Measurements from ENCODE around the gene GANAB. TPM values are rescaled to one million over a fixed set of nuclear protein-coding genes. Genes with fewer than 3 reads are reported as not detected.
A peak's percentile ranks its signal among the peaks of the same experiment; 100 is the strongest.

Gene GANAB
- total and polyA plus RNA-seq, 2 of the 13 experiments (the other 11 are each of a cell fraction or from before 2014, with no cell fraction given), result 99.5 to 234 TPM

GRCh38 chr11:62671608-62672389 lies 25.4 kb upstream of the GANAB start, which contains the start of the genes LBHD1 and UQCC3:
TSS of gene LBHD1 (minus strand) at chr11:62672267. CDS start at chr11:62670031, 2,236 bp downstream.
TSS of gene UQCC3 (plus strand) at chr11:62671673. CDS start at chr11:62671746, 73 bp downstream.
- ChIA-PET CTCF (ENCODE audit: low intra/inter-chr PET ratio, low total read pairs) (no interaction called here), POLR2A (interaction anchor here (0.9 to 6.6 kb wide), 32 partner anchors 8 to 247 kb away, joined by 3 to 53 read pairs (median 6); partner anchors contain the start of genes AHNAK, B3GAT3, EEF1G and GANAB)
- H3K9me3 ChIP-seq (ENCODE audit: low read length), result no peaks in the 10 kb centered on the region
- H3K27me3 ChIP-seq (ENCODE audit: control insufficient read depth in 1 of 2, insufficient read depth in 2 of 2, low read length in 2 of 2), result no peaks in the 10 kb centered on the region; a peak in 1 of 5 replicates
- peaks cover 31% of the 10 kb centered on the region for H3K79me2 ChIP-seq (ENCODE audit: insufficient read depth, low read length)
- H2AFZ ChIP-seq (ENCODE audit: low read length), result peak within 1 kb of the TSS; percentile 80
- peak within 1 kb of the TSS; percentile 90 for H3K27ac ChIP-seq (ENCODE audit: extremely low read length, insufficient read depth, low read length)
- H3K4me2 ChIP-seq (ENCODE audit: low read depth, low read length), result peak within 1 kb of the TSS; percentile 76
- intact Hi-C loops (cut with micrococcal nuclease; ENCODE audit: unreplicated experiment) (no loop called here), in situ Hi-C loops (cut with HindIII; ENCODE audit: extremely low pct_ligation_motif_present, low pct_unique_long_range_greater_than_20kb) (no loop called here)
- H3K4me1 ChIP-seq (ENCODE audit: insufficient read depth, low read length), result peaks cover 59% of the 10 kb centered on the region
- H4K20me1 ChIP-seq (ENCODE audit: insufficient read depth, low read length), result no peaks in the 10 kb centered on the region; the same call in 1 of the 2 replicates
- TSS peak; percentile 49 for BruUV-seq (replicated peaks)
- FAIRE-seq (peak; percentile 66), DNase-seq (ENCODE audit: low spot score) (peak; percentile 79), ATAC-seq (peak; percentile 83)
- H3K36me3 ChIP-seq (replicated peaks in 1 of 2; ENCODE audit: control insufficient read depth in 1 of 2, insufficient read depth in 2 of 2, low read length in 2 of 2), result peaks cover 0 to 12% of the 10 kb centered on the region in 2 experiments; a peak in 2 of 5 replicates
- 0% methylated on average over 8 of the region's 59 CpGs for WGBS (ENCODE audit: low lambda C conversion rate)
- peak within 1 kb of the TSS; percentile 76 to 98 (median 91) for H3K4me3 ChIP-seq (replicated peaks in 1 of 3; ENCODE audit: insufficient read depth in 1 of 3, low read depth in 2 of 3, low read length in 3 of 3)
- peak within 1 kb of the TSS; percentile 96 for H3K9ac ChIP-seq (ENCODE audit: insufficient read depth, low read depth, low read length)
- TF ChIP-seq ZNF225 (CRISPR knock-in tag; IDR thresholded peaks at IDR 0.05) (0 out of 2 replicates have a peak, but pooled peaks have one; percentile 74), NCOA5 (CRISPR knock-in tag; IDR thresholded peaks at IDR 0.05) (no peak), ZNF616 (CRISPR knock-in tag; IDR thresholded peaks at IDR 0.05; ENCODE audit: low read depth) (no peak), ZNF121 (CRISPR knock-in tag; IDR thresholded peaks at IDR 0.05) (0 out of 2 replicates have a peak, but pooled peaks have one; percentile 28), ZNF33B (CRISPR knock-in tag; IDR thresholded peaks at IDR 0.05) (no peak), BCLAF1 (IDR thresholded peaks at IDR 0.05) (no peak), ZNF317 (CRISPR knock-in tag; IDR thresholded peaks at IDR 0.05) (no peak), ZBTB39 (CRISPR knock-in tag; IDR thresholded peaks at IDR 0.05) (no peak), RNF2 (conservative IDR thresholded peaks at IDR 0.05; ENCODE audit: low read depth) (no peak), TBX2 (CRISPR knock-in tag; IDR thresholded peaks at IDR 0.05; ENCODE audit: borderline replicate concordance) (peak; percentile 47), SRY (CRISPR knock-in tag; IDR thresholded peaks at IDR 0.05) (0 out of 2 replicates have a peak, but pooled peaks have one; percentile 37), SNAPC5 (CRISPR knock-in tag; IDR thresholded peaks at IDR 0.05; ENCODE audit: borderline replicate concordance) (no peak), NFYB (CRISPR knock-in tag; IDR thresholded peaks at IDR 0.05) (peak; percentile 35; the same call in 1 of the 2 replicates)
- TF ChIP-seq, protein P1, sequence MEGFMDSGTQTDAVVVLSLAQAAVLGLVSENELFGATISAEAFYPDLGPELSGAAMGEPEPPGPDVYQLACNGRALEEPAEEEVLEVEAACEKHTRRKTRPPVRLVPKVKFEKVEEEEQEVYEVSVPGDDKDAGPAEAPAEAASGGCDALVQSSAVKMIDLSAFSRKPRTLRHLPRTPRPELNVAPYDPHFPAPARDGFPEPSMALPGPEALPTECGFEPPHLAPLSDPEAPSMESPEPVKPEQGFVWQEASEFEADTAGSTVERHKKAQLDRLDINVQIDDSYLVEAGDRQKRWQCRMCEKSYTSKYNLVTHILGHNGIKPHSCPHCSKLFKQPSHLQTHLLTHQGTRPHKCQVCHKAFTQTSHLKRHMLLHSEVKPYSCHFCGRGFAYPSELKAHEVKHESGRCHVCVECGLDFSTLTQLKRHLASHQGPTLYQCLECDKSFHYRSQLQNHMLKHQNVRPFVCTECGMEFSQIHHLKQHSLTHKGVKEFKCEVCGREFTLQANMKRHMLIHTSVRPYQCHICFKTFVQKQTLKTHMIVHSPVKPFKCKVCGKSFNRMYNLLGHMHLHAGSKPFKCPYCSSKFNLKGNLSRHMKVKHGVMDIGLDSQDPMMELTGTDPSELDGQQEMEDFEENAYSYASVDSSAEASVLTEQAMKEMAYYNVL (CRISPR knock-in tag; IDR thresholded peaks at IDR 0.05; ENCODE audit: borderline replicate concordance), result no peak
- TF ChIP-seq, protein P2, sequence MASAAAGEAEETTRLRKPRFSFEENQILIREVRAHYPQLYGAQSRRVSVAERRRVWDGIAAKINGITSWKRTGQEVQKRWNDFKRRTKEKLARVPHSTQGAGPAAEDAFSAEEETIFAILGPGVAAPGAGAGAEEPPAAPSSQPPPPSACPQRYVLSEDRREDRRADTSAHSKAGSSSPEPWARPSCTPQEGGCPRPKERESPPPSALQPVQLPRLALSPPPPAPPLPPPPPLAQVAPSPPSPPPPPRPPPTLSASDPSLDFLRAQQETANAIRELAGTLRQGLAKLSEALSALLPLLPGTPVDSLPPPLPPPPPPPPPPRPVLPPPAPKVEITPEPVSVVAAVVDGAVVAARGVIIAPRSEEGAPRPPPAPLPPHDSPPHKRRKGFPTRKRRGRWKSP (CRISPR knock-in tag; IDR thresholded peaks at IDR 0.05), result peak; percentile 80
